ENCODE data around the gene SPATA31C2.
"Not testable (repeated sequence)": the region's sequence is repeated elsewhere in the genome, so short reads cannot be mapped to it uniquely, and the experiment has no call there.

The SPATA31C2 gene

GRCh38 chr9:88138375-88138774 lies at the start of gene SPATA31C2:
Gene SPATA31C2 (minus strand): TSS chr9:88138475. CDS start chr9:88138446, 29 bp downstream.
- not testable (repeated sequence) for H3F3A ChIP-seq (ENCODE audit: control insufficient read depth, insufficient read depth); H3K4me3 ChIP-seq (ENCODE audit: low read length); H3K27ac ChIP-seq (ENCODE audit: low read depth, low read length); H3K9me2 ChIP-seq (replicated peaks; ENCODE audit: control insufficient read depth, low read length); H3K9me3 ChIP-seq (ENCODE audit: control insufficient read depth, insufficient read depth, low read length); H3K4me2 ChIP-seq (ENCODE audit: low read length); H3K79me2 ChIP-seq (ENCODE audit: control insufficient read depth, low read length); H3K4me1 ChIP-seq (ENCODE audit: control insufficient read depth, low read length); H3K27me3 ChIP-seq (ENCODE audit: control insufficient read depth, low read length); H3K36me3 ChIP-seq (ENCODE audit: control insufficient read depth, low read length); H4K20me1 ChIP-seq (ENCODE audit: control insufficient read depth, insufficient read depth, low read depth, low read length)

DNA sequence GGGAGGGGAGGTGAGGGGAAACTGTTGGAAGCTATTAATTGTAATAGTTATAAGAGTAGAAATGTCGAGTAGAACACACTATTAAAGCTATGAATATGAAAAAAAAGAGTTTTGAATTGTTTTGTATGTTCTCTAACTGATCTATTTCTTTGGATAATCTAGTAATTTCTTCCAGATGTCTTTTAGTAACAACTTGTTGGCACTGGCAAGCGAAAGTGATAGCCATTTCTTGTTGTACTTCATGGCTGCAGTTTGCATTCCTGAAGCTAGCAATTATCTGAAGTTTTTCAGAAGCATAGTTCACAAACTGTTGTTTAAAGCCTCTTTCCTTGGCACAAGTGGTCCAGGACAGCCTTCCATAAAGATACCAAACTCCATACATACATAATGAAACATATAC lies 49.4 kb upstream of the SPATA31C2 start:
- H3K9me3 ChIP-seq (ENCODE audit: control insufficient read depth, insufficient read depth, low read length): no peaks in the 10 kb centered on the region
- no peak overlapping the region for H3K4me3 ChIP-seq (ENCODE audit: low read length)
- no peaks in the 10 kb centered on the region for H3F3A ChIP-seq (ENCODE audit: control insufficient read depth, insufficient read depth)
- H3K27ac ChIP-seq (ENCODE audit: low read depth, low read length): no peak overlapping the region
- no peaks in the 10 kb centered on the region for H3K36me3 ChIP-seq (ENCODE audit: control insufficient read depth, low read length)
- H3K9me2 ChIP-seq (replicated peaks; ENCODE audit: control insufficient read depth, low read length): no peaks in the 10 kb centered on the region
- no peak overlapping the region for H3K4me2 ChIP-seq (ENCODE audit: low read length)
- no peaks in the 10 kb centered on the region for H3K79me2 ChIP-seq (ENCODE audit: control insufficient read depth, low read length)
- H4K20me1 ChIP-seq (ENCODE audit: control insufficient read depth, insufficient read depth, low read depth, low read length): no peaks in the 10 kb centered on the region
- no peaks in the 10 kb centered on the region for H3K4me1 ChIP-seq (ENCODE audit: control insufficient read depth, low read length)
- no peaks in the 10 kb centered on the region for H3K27me3 ChIP-seq (ENCODE audit: control insufficient read depth, low read length)
- TF ChIP-seq, protein P1, sequence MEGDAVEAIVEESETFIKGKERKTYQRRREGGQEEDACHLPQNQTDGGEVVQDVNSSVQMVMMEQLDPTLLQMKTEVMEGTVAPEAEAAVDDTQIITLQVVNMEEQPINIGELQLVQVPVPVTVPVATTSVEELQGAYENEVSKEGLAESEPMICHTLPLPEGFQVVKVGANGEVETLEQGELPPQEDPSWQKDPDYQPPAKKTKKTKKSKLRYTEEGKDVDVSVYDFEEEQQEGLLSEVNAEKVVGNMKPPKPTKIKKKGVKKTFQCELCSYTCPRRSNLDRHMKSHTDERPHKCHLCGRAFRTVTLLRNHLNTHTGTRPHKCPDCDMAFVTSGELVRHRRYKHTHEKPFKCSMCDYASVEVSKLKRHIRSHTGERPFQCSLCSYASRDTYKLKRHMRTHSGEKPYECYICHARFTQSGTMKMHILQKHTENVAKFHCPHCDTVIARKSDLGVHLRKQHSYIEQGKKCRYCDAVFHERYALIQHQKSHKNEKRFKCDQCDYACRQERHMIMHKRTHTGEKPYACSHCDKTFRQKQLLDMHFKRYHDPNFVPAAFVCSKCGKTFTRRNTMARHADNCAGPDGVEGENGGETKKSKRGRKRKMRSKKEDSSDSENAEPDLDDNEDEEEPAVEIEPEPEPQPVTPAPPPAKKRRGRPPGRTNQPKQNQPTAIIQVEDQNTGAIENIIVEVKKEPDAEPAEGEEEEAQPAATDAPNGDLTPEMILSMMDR (IDR thresholded peaks at IDR 0.05; ENCODE audit: low read depth, low read length, poor library complexity, severe bottlenecking): no peak
- TF ChIP-seq EZH2phosphoT487 (IDR thresholded peaks at IDR 0.05; ENCODE audit: borderline replicate concordance, low read length): no peak

GRCh38 chr9:88186495-88187110 lies 48.3 kb upstream of the SPATA31C2 start:
- no peaks in the 10 kb centered on the region for H3K4me1 ChIP-seq (ENCODE audit: control insufficient read depth, low read length)
- H3K9me3 ChIP-seq (ENCODE audit: control insufficient read depth, insufficient read depth, low read length): no peaks in the 10 kb centered on the region
- no peaks in the 10 kb centered on the region for H3K27me3 ChIP-seq (ENCODE audit: control insufficient read depth, low read length)
- H3K27ac ChIP-seq (ENCODE audit: low read depth, low read length): no peak overlapping the region
- no peaks in the 10 kb centered on the region for H3K79me2 ChIP-seq (ENCODE audit: control insufficient read depth, low read length)
- TF ChIP-seq EZH2phosphoT487 (IDR thresholded peaks at IDR 0.05; ENCODE audit: borderline replicate concordance, low read length): no peak
- TF ChIP-seq, protein P1 (IDR thresholded peaks at IDR 0.05; ENCODE audit: low read depth, low read length, poor library complexity, severe bottlenecking): no peak
- no peak overlapping the region for H3K4me2 ChIP-seq (ENCODE audit: low read length)
- no peaks in the 10 kb centered on the region for H4K20me1 ChIP-seq (ENCODE audit: control insufficient read depth, insufficient read depth, low read depth, low read length)
- H3F3A ChIP-seq (ENCODE audit: control insufficient read depth, insufficient read depth): no peaks in the 10 kb centered on the region
- H3K9me2 ChIP-seq (replicated peaks; ENCODE audit: control insufficient read depth, low read length): no peaks in the 10 kb centered on the region
- H3K4me3 ChIP-seq (ENCODE audit: low read length): no peak overlapping the region
- H3K36me3 ChIP-seq (ENCODE audit: control insufficient read depth, low read length): no peaks in the 10 kb centered on the region

DNA sequence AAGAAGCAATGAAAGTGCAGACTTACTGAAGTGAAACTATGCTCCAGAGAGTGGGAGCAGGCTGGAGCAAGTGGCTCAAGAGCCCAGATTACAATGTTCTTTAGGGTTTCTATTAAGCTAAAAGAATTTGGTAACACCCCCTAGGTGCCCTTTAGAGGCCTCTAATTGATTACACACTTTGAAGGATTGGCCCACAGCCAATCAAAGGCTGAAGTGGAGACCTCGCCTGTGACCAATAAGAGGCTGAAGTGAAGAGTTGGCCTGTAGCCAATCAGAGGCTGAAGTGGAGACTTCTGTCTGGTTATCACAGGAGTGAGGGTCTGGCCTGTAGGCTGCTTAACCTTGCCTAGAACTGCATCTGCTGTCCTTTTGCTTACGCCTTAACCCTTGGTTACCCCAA lies 46.7 kb upstream of the SPATA31C2 start:
- Histone ChIP-seq H3F3A (ENCODE audit: control insufficient read depth, insufficient read depth) (no peaks in the 10 kb centered on the region), H3K79me2 (ENCODE audit: control insufficient read depth, low read length) (no peaks in the 10 kb centered on the region), H3K4me2 (ENCODE audit: low read length) (no peak overlapping the region), H3K4me1 (ENCODE audit: control insufficient read depth, low read length) (no peaks in the 10 kb centered on the region), H3K9me3 (ENCODE audit: control insufficient read depth, insufficient read depth, low read length) (no peaks in the 10 kb centered on the region), H4K20me1 (ENCODE audit: control insufficient read depth, insufficient read depth, low read depth, low read length) (no peaks in the 10 kb centered on the region), H3K9me2 (replicated peaks; ENCODE audit: control insufficient read depth, low read length) (no peaks in the 10 kb centered on the region), H3K4me3 (ENCODE audit: low read length) (no peak overlapping the region), H3K27ac (ENCODE audit: low read depth, low read length) (no peak overlapping the region), H3K27me3 (ENCODE audit: control insufficient read depth, low read length) (no peaks in the 10 kb centered on the region), H3K36me3 (ENCODE audit: control insufficient read depth, low read length) (no peaks in the 10 kb centered on the region)
- TF ChIP-seq, protein P1 (IDR thresholded peaks at IDR 0.05; ENCODE audit: low read depth, low read length, poor library complexity, severe bottlenecking): no peak
- TF ChIP-seq EZH2phosphoT487 (IDR thresholded peaks at IDR 0.05; ENCODE audit: borderline replicate concordance, low read length): no peak
